HepG2 (cell line): ENCODE results near the gene MRPS25. TPM values are rescaled to one million over a fixed set of nuclear protein-coding genes. Genes with fewer than 3 reads are reported as not detected.
A peak's percentile ranks its signal among the peaks of the same experiment; 100 is the strongest.

Source experiments
- ARHGAP35 ChIP-seq: sonication (generic); formaldehyde crosslinking; IDR thresholded peaks from 2 replicates; pipeline ENCODE4 v1.9.0; 2022; ENCODE audit warnings: mild to moderate bottlenecking, inconsistent platforms, moderate library complexity, missing genetic modification reagents, borderline replicate concordance
- CBFB ChIP-seq: sonication (generic); formaldehyde crosslinking; IDR thresholded peaks from 2 replicates; pipeline ENCODE4 v1.4.0; 2020; ENCODE audit warnings: missing genetic modification reagents
- CREBL2 ChIP-seq: sonication (generic); formaldehyde crosslinking; IDR thresholded peaks from 2 replicates; pipeline ENCODE4 v1.8.1; 2023; ENCODE audit warnings: missing genetic modification reagents, mild to moderate bottlenecking, borderline replicate concordance
- DMTF1 ChIP-seq: sonication (generic); formaldehyde crosslinking; IDR thresholded peaks from 2 replicates; pipeline ENCODE4 v1.4.0; 2020; ENCODE audit warnings: mild to moderate bottlenecking, missing genetic modification reagents
- LBX2 ChIP-seq: sonication (generic); formaldehyde crosslinking; IDR thresholded peaks from 2 replicates; pipeline ENCODE4 v1.5.0; 2020; ENCODE audit warnings: missing genetic modification reagents, mild to moderate bottlenecking, borderline replicate concordance
- MAFK ChIP-seq, 2 experiments: IDR thresholded peaks in 1 of 2; conservative IDR thresholded peaks in 1 of 2; 2 replicates each; pipeline ENCODE4 v1.6.1; 2011; ENCODE audit warnings: improper control_type of control experiment in 2 of 2, low read length in 2 of 2
- NFKBIZ ChIP-seq: IDR thresholded peaks from 2 replicates; pipeline ENCODE4 v1.6.1; 2018; ENCODE audit warnings: missing genetic modification reagents, missing compliant biosample characterization
- SRSF4 ChIP-seq: fragments of 200-400 bp; formaldehyde crosslinking; IDR thresholded peaks from one replicate; pipeline ENCODE4 v1.6.1; 2018; ENCODE audit warnings: mild to moderate bottlenecking, low read depth, low read length, moderate library complexity; ENCODE audit not compliant: poor library complexity, severe bottlenecking
- TGIF2 ChIP-seq: IDR thresholded peaks from 2 replicates; pipeline ENCODE4 v1.6.1; 2016; ENCODE audit warnings: control low read depth, missing compliant biosample characterization
- ZC3H13 ChIP-seq: sonication (generic); formaldehyde crosslinking; IDR thresholded peaks from 2 replicates; pipeline ENCODE4 v1.8.1; 2023; ENCODE audit warnings: mild to moderate bottlenecking, missing genetic modification reagents, moderate library complexity
- ZMYM2 ChIP-seq: sonication (generic); formaldehyde crosslinking; IDR thresholded peaks from 2 replicates; pipeline ENCODE4 v1.8.0; 2022; ENCODE audit warnings: mild to moderate bottlenecking, missing genetic modification reagents
- ZNF329 ChIP-seq: sonication (generic); formaldehyde crosslinking; IDR thresholded peaks from 2 replicates; pipeline ENCODE4 v1.9.0; 2021; ENCODE audit warnings: low read depth, mild to moderate bottlenecking, missing genetic modification reagents
- ZNF337 ChIP-seq: sonication (generic); formaldehyde crosslinking; IDR thresholded peaks from 2 replicates; pipeline ENCODE4 v1.5.1; 2020; ENCODE audit warnings: missing genetic modification reagents, low read depth, mild to moderate bottlenecking, borderline replicate concordance
- ZNF350 ChIP-seq: sonication (generic); formaldehyde crosslinking; IDR thresholded peaks from 2 replicates; pipeline ENCODE4 v1.4.0; 2020; ENCODE audit warnings: mild to moderate bottlenecking, low read depth, missing genetic modification reagents, borderline replicate concordance
- ZNF512 ChIP-seq: sonication (generic); formaldehyde crosslinking; IDR thresholded peaks from 2 replicates; pipeline ENCODE4 v1.4.0; 2020; ENCODE audit warnings: mild to moderate bottlenecking, missing genetic modification reagents
- ZNF598 ChIP-seq: sonication (generic); formaldehyde crosslinking; IDR thresholded peaks from 2 replicates; pipeline ENCODE4 v1.5.1; 2020; ENCODE audit warnings: mild to moderate bottlenecking, missing genetic modification reagents, borderline replicate concordance
- ZNF646 ChIP-seq: sonication (generic); formaldehyde crosslinking; IDR thresholded peaks from 2 replicates; pipeline ENCODE4 v1.9.0; 2021; ENCODE audit warnings: mild to moderate bottlenecking, missing genetic modification reagents
- polyA plus RNA-seq, 8 experiments: library from polyadenylated mRNA; depleted of rRNA in 3 of 8; stranded (reverse) in 7 of 8; unstranded in 1 of 8; fragments of >200 nt; fragmentation: Illumina TruSeq in 4 of 8; extraction: Trizol in 4 of 8; gene quantifications; 2 replicates each; pipeline versions ENCODE4 v1.2.1 to v1.2.3, GENCODE V29; 2011 to 2016; ENCODE audit warnings: low read depth in 4 of 8, missing spikeins in 1 of 8, mixed read lengths in 1 of 8; ENCODE audit not compliant: insufficient read depth in 1 of 8
- total RNA-seq, 5 experiments: library from RNA; depleted of rRNA; stranded (reverse); fragments of >200 nt; fragmentation: Illumina TruSeq; extraction: Trizol; gene quantifications; 2 replicates each; pipeline ENCODE4 v1.2.3, GENCODE V29; 2016; ENCODE audit warnings: low read depth in 1 of 5

Gene MRPS25
- total and polyA plus RNA-seq, 2 of the 13 experiments (the other 11 are each of a cell fraction or from before 2014, with no cell fraction given): 60.1 to 74.3 TPM

GRCh38 chr3:15099364-15100098 is 34.4 kb upstream of the MRPS25 start (continued):
- TF ChIP-seq DMTF1: no peak
- no peak for TF ChIP-seq LBX2 (CRISPR knock-in tag)
- no peak for TF ChIP-seq NFKBIZ (CRISPR knock-in tag)
- TF ChIP-seq ZNF646: no peak
- no peak for TF ChIP-seq MAFK (conservative IDR thresholded peaks at IDR 0.05 in 1 of 2, IDR thresholded peaks at IDR 0.05 in 1 of 2; ENCODE audit: low read length in 2 of 2)
- no peak; the same call in 1 of the 2 replicates for TF ChIP-seq ZNF350 (CRISPR knock-in tag)
- no peak for TF ChIP-seq TGIF2 (CRISPR knock-in tag)
- no peak for TF ChIP-seq ZNF512 (CRISPR knock-in tag)
- TF ChIP-seq ZMYM2 (CRISPR knock-in tag): no peak
- no peak for TF ChIP-seq ZNF598 (CRISPR knock-in tag)
- no peak for TF ChIP-seq SRSF4
- no peak; the same call in 1 of the 2 replicates for TF ChIP-seq ZC3H13 (CRISPR knock-in tag)
- no peak for TF ChIP-seq CBFB (CRISPR knock-in tag)
- TF ChIP-seq ZNF329 (CRISPR knock-in tag): no peak
- TF ChIP-seq ZNF337 (CRISPR knock-in tag): no peak
- TF ChIP-seq ARHGAP35 (CRISPR knock-in tag): peak; percentile 69; the same call in 1 of the 2 replicates
- TF ChIP-seq CREBL2 (CRISPR knock-in tag): no peak
